ENCODE results near the gene ATP9A. TPM values are rescaled to one million over a fixed set of nuclear protein-coding genes. Genes with fewer than 3 reads are reported as not detected.
"Not testable (repeated sequence)": the region's sequence is repeated elsewhere in the genome, so short reads cannot be mapped to it uniquely, and the experiment has no call there.

The ATP9A gene
- total RNA-seq, 2 experiments from 2014 or later: 0.21 to 0.50 TPM

- Mint-ChIP-seq H3K4me1 (no peaks in the 10 kb centered on the region), H3K27ac (no peak overlapping the region), H3K27me3 (peaks cover 3% of the 10 kb centered on the region), H3K36me3 (ENCODE audit: low read depth) (no peaks in the 10 kb centered on the region), H3K4me3 (no peak overlapping the region), H3K9me3 (peaks cover 3% of the 10 kb centered on the region)
- ChIA-PET CTCF (interaction anchor here (0.7 kb wide), 1 partner anchor 194 kb away, joined by 3 read pairs; no protein-coding TSS in a partner anchor), POLR2A (no interaction called here)
- no peak for DNase-seq
These were observed 7.1 kb upstream of the ATP9A start for GRCh38 chr20:51775241-51775640.

- ChIA-PET POLR2A (no interaction called here), CTCF (no interaction called here)
- Mint-ChIP-seq H3K4me1 (peaks cover 8% of the 10 kb centered on the region), H3K27me3 (peaks cover 23% of the 10 kb centered on the region), H3K27ac (no peak overlapping the region), H3K9me3 (no peaks in the 10 kb centered on the region), H3K4me3 (no peak overlapping the region), H3K36me3 (ENCODE audit: low read depth) (no peaks in the 10 kb centered on the region)
- no peak for DNase-seq
These were observed 4.0 kb upstream of the ATP9A start for GRCh38 chr20:51772236-51772635.

- Mint-ChIP-seq H3K4me3 (no peak overlapping the region), H3K9me3 (no peaks in the 10 kb centered on the region), H3K36me3 (ENCODE audit: low read depth) (no peaks in the 10 kb centered on the region), H3K4me1 (peaks cover 8% of the 10 kb centered on the region), H3K27ac (no peak overlapping the region), H3K27me3 (peaks cover 36% of the 10 kb centered on the region)
- ChIA-PET POLR2A (no interaction called here), CTCF (no interaction called here)
- DNase-seq: no peak
These were observed 1.9 kb upstream of the ATP9A start for GRCh38 chr20:51769976-51770615.

- peak overlapping the region; percentile 42 for H3K4me3 Mint-ChIP-seq
- H3K36me3 Mint-ChIP-seq (ENCODE audit: low read depth): no peaks in the 10 kb centered on the region
- peaks cover 8% of the 10 kb centered on the region for H3K4me1 Mint-ChIP-seq
- no peak for DNase-seq
- peaks cover 39% of the 10 kb centered on the region for H3K27me3 Mint-ChIP-seq
- CTCF ChIA-PET: interaction anchor here (1.7 kb wide), 1 partner anchor 37 kb away, joined by 3 read pairs; no protein-coding TSS in a partner anchor
- no peak overlapping the region for H3K27ac Mint-ChIP-seq
- POLR2A ChIA-PET: no interaction called here
- no peaks in the 10 kb centered on the region for H3K9me3 Mint-ChIP-seq
These were observed 748 bp upstream of the ATP9A start for GRCh38 chr20:51768759-51769517.

GRCh38 chr20:51766994-51767866 is 960 bp downstream of the ATP9A start:
- Mint-ChIP-seq H3K27me3 (peaks cover 40% of the 10 kb centered on the region), H3K4me1 (peaks cover 8% of the 10 kb centered on the region), H3K9me3 (no peaks in the 10 kb centered on the region), H3K36me3 (ENCODE audit: low read depth) (no peaks in the 10 kb centered on the region), H3K27ac (no peak overlapping the region), H3K4me3 (peak overlapping the region; percentile 56)
- POLR2A ChIA-PET: interaction anchor here (1.0 kb wide), 1 partner anchor 50 kb away, joined by 3 read pairs; no protein-coding TSS in a partner anchor
- CTCF ChIA-PET: no interaction called here
- DNase-seq: peak; percentile 46

- H3K4me1 Mint-ChIP-seq; DNase-seq; H3K9me3 Mint-ChIP-seq; CTCF ChIA-PET; H3K36me3 Mint-ChIP-seq (ENCODE audit: low read depth); POLR2A ChIA-PET; H3K27ac Mint-ChIP-seq; H3K4me3 Mint-ChIP-seq: not testable (repeated sequence)
- peaks cover 39% of the 10 kb centered on the region for H3K27me3 Mint-ChIP-seq
These were observed 2.8 kb downstream of the ATP9A start for GRCh38 chr20:51765381-51765780.

- Mint-ChIP-seq H3K4me1 (peaks cover 7% of the 10 kb centered on the region), H3K36me3 (ENCODE audit: low read depth) (no peaks in the 10 kb centered on the region), H3K27ac (no peak overlapping the region), H3K9me3 (no peaks in the 10 kb centered on the region), H3K27me3 (peaks cover 26% of the 10 kb centered on the region), H3K4me3 (no peak overlapping the region)
- ChIA-PET CTCF (no interaction called here), POLR2A (no interaction called here)
- DNase-seq: no peak
These were observed 4.1 kb downstream of the ATP9A start for GRCh38 chr20:51763965-51764602.

- H3K9me3 Mint-ChIP-seq: no peaks in the 10 kb centered on the region
- POLR2A ChIA-PET: interaction anchor here (0.6 kb wide), 1 partner anchor 914 kb away, joined by 3 read pairs; no protein-coding TSS in a partner anchor
- no peak overlapping the region for H3K4me3 Mint-ChIP-seq
- CTCF ChIA-PET: interaction anchor here (0.7 kb wide), 1 partner anchor 603 kb away, joined by 3 read pairs; no protein-coding TSS in a partner anchor
- H3K4me1 Mint-ChIP-seq: no peaks in the 10 kb centered on the region
- H3K27ac Mint-ChIP-seq: no peak overlapping the region
- no peak for DNase-seq
- peaks cover 11% of the 10 kb centered on the region for H3K27me3 Mint-ChIP-seq
- no peaks in the 10 kb centered on the region for H3K36me3 Mint-ChIP-seq (ENCODE audit: low read depth)
These were observed 7.2 kb downstream of the ATP9A start for GRCh38 chr20:51760905-51761546.

GRCh38 chr20:51759769-51760510 is 8.2 kb downstream of the ATP9A start:
- Mint-ChIP-seq H3K4me3 (no peak overlapping the region), H3K27me3 (peaks cover 3% of the 10 kb centered on the region), H3K27ac (no peak overlapping the region), H3K9me3 (no peaks in the 10 kb centered on the region), H3K4me1 (no peaks in the 10 kb centered on the region), H3K36me3 (ENCODE audit: low read depth) (no peaks in the 10 kb centered on the region)
- no peak for DNase-seq
- ChIA-PET POLR2A (no interaction called here), CTCF (no interaction called here)

GRCh38 chr20:51758978-51759544 is 9.1 kb downstream of the ATP9A start:
- no peak for DNase-seq
- Mint-ChIP-seq H3K4me1 (no peaks in the 10 kb centered on the region), H3K27ac (no peak overlapping the region), H3K4me3 (no peak overlapping the region), H3K36me3 (ENCODE audit: low read depth) (no peaks in the 10 kb centered on the region), H3K9me3 (no peaks in the 10 kb centered on the region), H3K27me3 (peaks cover 2% of the 10 kb centered on the region)
- POLR2A ChIA-PET: no interaction called here
- CTCF ChIA-PET: no interaction called here

GRCh38 chr20:51757226-51757625 is 11.0 kb downstream of the ATP9A start:
- Mint-ChIP-seq H3K9me3 (no peaks in the 10 kb centered on the region), H3K36me3 (ENCODE audit: low read depth) (no peaks in the 10 kb centered on the region), H3K4me1 (no peaks in the 10 kb centered on the region), H3K4me3 (no peak overlapping the region), H3K27me3 (no peaks in the 10 kb centered on the region), H3K27ac (no peak overlapping the region)
- no peak for DNase-seq
- ChIA-PET POLR2A (no interaction called here), CTCF (no interaction called here)
